Uterus (tissue), 4 donors: ENCODE measurements around the gene TMPRSS3. TPM values are rescaled to one million over a fixed set of nuclear protein-coding genes. Genes with fewer than 3 reads are reported as not detected.

Experiments
- DNase-seq, 2 donors: peaks; one replicate each; pipeline ENCODE4 v3.0.0-alpha.2; 2019 to 2020
- H3K27ac ChIP-seq, 2 donors: fragments of 200-600 bp; sonication (generic); 1 replicate in 1 of 2; 2 replicates in 1 of 2; pipeline ENCODE4 v1.5.1; 2016 to 2018
- H3K27me3 ChIP-seq, 2 donors: fragments of 200-600 bp; sonication (generic); one replicate each; pipeline ENCODE4 v1.5.1; 2018 to 2019; ENCODE audit warnings: control low read depth in 1 of 2
- H3K36me3 ChIP-seq, 2 donors: fragments of 200-600 bp; sonication (generic); one replicate each; pipeline ENCODE4 v1.5.1; 2019; ENCODE audit warnings: control low read depth in 1 of 2
- H3K4me1 ChIP-seq, 2 donors: fragments of 200-600 bp; sonication (generic); one replicate each; pipeline ENCODE4 v1.5.1; 2018 to 2019; ENCODE audit warnings: control low read depth in 1 of 2
- H3K4me3 ChIP-seq, 2 donors: fragments of 200-600 bp; sonication (generic); 1 replicate in 1 of 2; 2 replicates in 1 of 2; pipeline ENCODE4 v1.5.1; 2018 to 2019; ENCODE audit warnings: mild to moderate bottlenecking in 1 of 2
- H3K9me3 ChIP-seq, 2 donors: fragments of 200-600 bp; sonication (generic); one replicate each; pipeline ENCODE4 v1.5.1; 2019; ENCODE audit warnings: control low read depth in 1 of 2
- POLR2A ChIP-seq, 2 donors: fragments of 450-650 bp; IDR thresholded peaks; one replicate each; pipeline ENCODE4 v1.6.1; 2016; ENCODE audit warnings: antibody characterized with exemption in 2 of 2, mild to moderate bottlenecking in 1 of 2, moderate library complexity in 1 of 2
- intact Hi-C: fragments of 100-400 bp; cut with DNase I; formaldehyde crosslinking; loops from one replicate; pipeline ENCODE4 v1.15.1; 2023; ENCODE audit warnings: low total_unique reads
- total RNA-seq, 4 donors: library from RNA; depleted of rRNA in 3 of 4; stranded (reverse); fragments of >200 nt in 3 of 4; gene quantifications; one replicate each; pipeline versions ENCODE4 v1.1.0 to v1.2.4, GENCODE V29; 2014 to 2023
- TF ChIP-seq, protein P1 (sequence below), 4 experiments: fragments of 200-600 bp in 2 of 4; fragments of 450-650 bp in 2 of 4; sonication (generic) in 2 of 4; IDR thresholded peaks; one replicate each; pipeline ENCODE4 v1.5.1; 2016 to 2019; ENCODE audit warnings: antibody characterized with exemption in 4 of 4, mild to moderate bottlenecking in 2 of 4, moderate library complexity in 1 of 4
- donor health status: DM: yes; HTN: yes; CAD: no.

The TMPRSS3 gene
- total RNA-seq, 4 donors from 2014 or later: 0.18 to 4.4 TPM; not detected in 2

DNA sequence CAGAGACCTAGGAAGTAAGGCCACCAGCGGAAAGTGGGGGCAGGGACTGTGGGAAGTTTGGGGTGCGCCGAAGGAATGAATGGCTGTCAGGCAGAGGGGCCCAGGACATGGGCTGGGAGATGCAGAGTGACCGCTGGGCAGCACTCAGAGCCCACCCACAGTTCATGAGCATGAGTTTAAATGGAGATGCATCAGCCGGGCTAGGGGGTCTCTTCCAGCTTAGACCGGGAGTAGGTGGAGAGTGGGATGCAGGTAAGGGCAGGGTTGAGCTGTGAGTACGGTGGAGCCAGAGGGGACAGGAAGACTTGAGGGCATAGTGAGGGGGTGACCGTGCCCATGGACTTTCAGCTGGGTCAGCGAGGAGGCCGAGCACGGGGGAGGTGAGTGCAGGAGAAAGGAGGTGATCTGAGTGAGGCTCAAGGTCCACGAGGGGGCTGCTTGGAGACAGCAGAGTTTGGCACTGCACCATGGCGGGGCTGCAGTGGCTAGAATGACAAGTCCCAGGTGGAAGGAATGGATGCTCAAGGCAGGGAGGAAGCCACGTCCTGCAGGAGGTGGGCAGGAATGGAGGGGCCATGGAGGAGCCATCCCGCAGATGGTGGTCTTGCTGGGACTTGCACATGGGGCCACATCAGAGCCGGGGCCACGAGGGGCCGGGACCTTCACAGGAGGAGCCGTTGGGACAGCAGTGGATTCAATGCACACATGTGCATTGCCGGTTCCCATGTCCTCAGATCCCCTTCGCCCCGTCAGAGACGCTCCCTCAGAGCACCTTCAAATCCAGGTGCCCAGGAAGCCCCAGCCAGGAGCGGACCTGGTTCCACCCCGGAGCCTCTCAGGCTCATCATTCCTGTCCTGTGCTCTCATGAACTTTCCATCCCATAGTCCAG, 42.7 kb upstream of the TMPRSS3 start:
- no peak overlapping the region for H3K4me3 ChIP-seq
- no peaks in the 10 kb centered on the region for H3K9me3 ChIP-seq
- H3K36me3 ChIP-seq: no peaks in the 10 kb centered on the region
- no peaks in the 10 kb centered on the region for H3K27me3 ChIP-seq
- TF ChIP-seq, protein P1, sequence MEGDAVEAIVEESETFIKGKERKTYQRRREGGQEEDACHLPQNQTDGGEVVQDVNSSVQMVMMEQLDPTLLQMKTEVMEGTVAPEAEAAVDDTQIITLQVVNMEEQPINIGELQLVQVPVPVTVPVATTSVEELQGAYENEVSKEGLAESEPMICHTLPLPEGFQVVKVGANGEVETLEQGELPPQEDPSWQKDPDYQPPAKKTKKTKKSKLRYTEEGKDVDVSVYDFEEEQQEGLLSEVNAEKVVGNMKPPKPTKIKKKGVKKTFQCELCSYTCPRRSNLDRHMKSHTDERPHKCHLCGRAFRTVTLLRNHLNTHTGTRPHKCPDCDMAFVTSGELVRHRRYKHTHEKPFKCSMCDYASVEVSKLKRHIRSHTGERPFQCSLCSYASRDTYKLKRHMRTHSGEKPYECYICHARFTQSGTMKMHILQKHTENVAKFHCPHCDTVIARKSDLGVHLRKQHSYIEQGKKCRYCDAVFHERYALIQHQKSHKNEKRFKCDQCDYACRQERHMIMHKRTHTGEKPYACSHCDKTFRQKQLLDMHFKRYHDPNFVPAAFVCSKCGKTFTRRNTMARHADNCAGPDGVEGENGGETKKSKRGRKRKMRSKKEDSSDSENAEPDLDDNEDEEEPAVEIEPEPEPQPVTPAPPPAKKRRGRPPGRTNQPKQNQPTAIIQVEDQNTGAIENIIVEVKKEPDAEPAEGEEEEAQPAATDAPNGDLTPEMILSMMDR (IDR thresholded peaks at IDR 0.05): no peak
- no peak for TF ChIP-seq POLR2A (IDR thresholded peaks at IDR 0.05)
- intact Hi-C loops: no loop called here
- DNase-seq: no peak
- no peaks in the 10 kb centered on the region for H3K4me1 ChIP-seq
- H3K27ac ChIP-seq: no peak overlapping the region

DNA sequence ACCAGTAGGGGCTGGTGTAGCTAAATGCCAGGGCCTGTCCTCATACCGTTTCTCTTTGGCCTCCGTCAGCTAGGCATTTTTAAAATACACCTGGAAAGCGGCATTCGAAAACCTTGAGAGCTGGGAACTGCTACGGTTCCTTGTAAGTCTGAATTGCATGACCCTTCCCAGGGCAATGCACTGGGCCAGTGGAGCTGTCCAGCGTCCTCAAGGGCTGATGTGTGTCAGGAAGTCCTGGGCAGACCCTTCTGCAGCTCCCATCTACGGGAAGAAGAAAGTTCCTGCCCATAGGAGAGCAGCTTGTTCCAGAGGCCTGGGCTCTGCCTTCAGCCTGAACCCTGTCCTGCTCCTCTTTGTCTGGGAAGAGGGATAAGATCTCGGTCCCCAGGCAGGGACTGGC, 41.9 kb upstream of the TMPRSS3 start:
- no peaks in the 10 kb centered on the region for H3K4me1 ChIP-seq
- intact Hi-C loops: no loop called here
- no peaks in the 10 kb centered on the region for H3K9me3 ChIP-seq
- no peaks in the 10 kb centered on the region for H3K36me3 ChIP-seq
- H3K4me3 ChIP-seq: no peak overlapping the region
- H3K27me3 ChIP-seq: no peaks in the 10 kb centered on the region
- no peak overlapping the region for H3K27ac ChIP-seq
- no peak for DNase-seq
- TF ChIP-seq, protein P1 (IDR thresholded peaks at IDR 0.05): no peak
- no peak for TF ChIP-seq POLR2A (IDR thresholded peaks at IDR 0.05)

DNA sequence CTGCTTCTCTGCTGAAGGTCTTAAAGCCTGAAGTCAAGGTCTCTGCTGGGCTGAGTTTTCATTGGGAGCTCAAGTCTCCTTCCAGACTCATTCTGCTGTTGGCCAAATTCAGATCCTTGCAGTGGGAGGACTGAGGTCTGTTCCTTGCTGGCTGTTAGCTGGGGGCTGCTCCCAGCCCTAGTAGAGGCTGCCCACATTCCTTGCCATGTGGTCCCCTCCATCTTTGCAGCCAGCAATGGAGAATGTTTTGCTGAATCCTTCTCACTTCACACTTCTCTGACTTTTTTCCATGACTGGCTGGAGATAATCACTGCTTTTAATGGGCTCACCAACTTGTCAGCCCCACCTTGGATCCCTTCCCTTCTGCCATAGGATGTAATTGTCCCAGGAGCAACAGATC, 41.1 kb upstream of the TMPRSS3 start:
- intact Hi-C loops: no loop called here
- TF ChIP-seq, protein P1 (IDR thresholded peaks at IDR 0.05): no peak
- TF ChIP-seq POLR2A (IDR thresholded peaks at IDR 0.05): no peak

DNA sequence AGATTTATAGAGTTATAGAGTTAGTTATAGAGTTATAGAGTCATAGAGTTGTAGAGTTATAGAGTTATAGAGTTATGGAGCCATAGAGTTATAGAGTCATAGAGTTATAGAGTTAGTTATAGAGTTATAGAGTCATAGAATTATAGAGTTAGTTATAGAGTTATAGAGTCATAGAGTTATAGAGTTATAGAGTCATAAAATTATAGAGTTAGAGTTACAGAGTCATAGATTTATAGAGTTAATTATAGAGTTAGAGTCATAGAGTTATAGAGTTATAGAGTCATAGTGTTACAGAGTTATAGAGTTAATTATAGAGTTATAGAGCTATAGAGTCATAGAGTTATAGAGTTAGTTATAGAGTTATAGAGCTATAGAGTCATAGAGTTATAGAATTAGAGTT, 40.0 kb upstream of the TMPRSS3 start:
- no peak for TF ChIP-seq POLR2A (IDR thresholded peaks at IDR 0.05)
- TF ChIP-seq, protein P1 (IDR thresholded peaks at IDR 0.05): no peak

More for the DNA sequence above, 41.1 kb upstream of the TMPRSS3 start:
- DNase-seq: no peak
- no peaks in the 10 kb centered on the region for H3K4me1 ChIP-seq
- peaks cover 0 to under 1% of the 10 kb centered on the region in 2 donors for H3K9me3 ChIP-seq
- H3K36me3 ChIP-seq: no peaks in the 10 kb centered on the region
- H3K27me3 ChIP-seq: no peaks in the 10 kb centered on the region
- H3K4me3 ChIP-seq: no peak overlapping the region
- no peak overlapping the region for H3K27ac ChIP-seq

DNA sequence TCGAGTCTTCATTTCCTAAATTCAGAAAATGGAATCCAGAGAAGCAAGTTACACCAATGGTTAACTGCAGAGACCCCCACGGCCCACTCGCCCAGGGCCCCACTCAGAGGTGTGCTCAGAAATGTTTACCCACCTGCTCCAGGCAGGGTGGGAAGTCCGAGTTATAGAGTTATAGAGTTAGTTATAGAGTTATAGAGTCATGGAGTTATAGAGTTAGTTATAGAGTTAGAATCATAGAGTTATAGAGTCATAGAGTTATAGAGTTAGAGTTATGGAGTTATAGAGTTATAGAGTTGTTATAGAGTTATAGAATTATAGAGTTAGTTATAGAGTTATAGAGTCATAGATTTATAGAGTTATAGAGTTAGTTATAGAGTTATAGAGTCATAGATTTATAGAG, 39.5 kb upstream of the TMPRSS3 start:
- H3K36me3 ChIP-seq: no peaks in the 10 kb centered on the region
- DNase-seq: no peak
- TF ChIP-seq, protein P1 (IDR thresholded peaks at IDR 0.05): no peak
- no peak for TF ChIP-seq POLR2A (IDR thresholded peaks at IDR 0.05)
- no peaks in the 10 kb centered on the region for H3K27me3 ChIP-seq
- intact Hi-C loops: no loop called here
- no peak overlapping the region for H3K4me3 ChIP-seq
- H3K27ac ChIP-seq: no peak overlapping the region
- H3K9me3 ChIP-seq: peaks cover 0 to 3% of the 10 kb centered on the region in 2 donors
- no peaks in the 10 kb centered on the region for H3K4me1 ChIP-seq

More for the DNA sequence above, 40.0 kb upstream of the TMPRSS3 start:
- intact Hi-C loops: no loop called here
- Histone ChIP-seq H3K27me3 (no peaks in the 10 kb centered on the region), H3K36me3 (no peaks in the 10 kb centered on the region), H3K4me1 (no peaks in the 10 kb centered on the region), H3K9me3 (peaks cover 0 to 3% of the 10 kb centered on the region in 2 donors), H3K4me3 (no peak overlapping the region), H3K27ac (no peak overlapping the region)
- no peak for DNase-seq
